HepG2 (cell line): ENCODE results near the gene GALR2. TPM values are rescaled to one million over a fixed set of nuclear protein-coding genes. Genes with fewer than 3 reads are reported as not detected.
A peak's percentile ranks its signal among the peaks of the same experiment; 100 is the strongest.

Experiments used
- ARNT ChIP-seq: fragments of 450-650 bp; IDR thresholded peaks from 2 replicates; pipeline ENCODE4 v1.6.1; 2017
- FOXA1 ChIP-seq, 2 experiments: fragments of 450-650 bp in 1 of 2; sonication (generic) in 1 of 2; formaldehyde crosslinking in 1 of 2; IDR thresholded peaks; 2 replicates each; pipeline versions ENCODE4 v1.4.0 to v1.6.1; 2016 to 2020; ENCODE audit warnings: missing genetic modification reagents in 1 of 2
- GZF1 ChIP-seq: sonication (generic); formaldehyde crosslinking; IDR thresholded peaks from 2 replicates; pipeline ENCODE4 v1.5.1; 2020; ENCODE audit warnings: mild to moderate bottlenecking, missing genetic modification reagents
- HNF1B ChIP-seq: sonication (generic); formaldehyde crosslinking; IDR thresholded peaks from 2 replicates; pipeline ENCODE4 v1.5.1; 2020; ENCODE audit warnings: mild to moderate bottlenecking, moderate library complexity, missing genetic modification reagents
- KDM6A ChIP-seq: IDR thresholded peaks from 2 replicates; pipeline ENCODE4 v1.6.1; 2016; ENCODE audit warnings: low read depth
- KMT2B ChIP-seq: IDR thresholded peaks from 2 replicates; pipeline ENCODE4 v1.6.1; 2016; ENCODE audit warnings: missing genetic modification reagents, missing compliant biosample characterization
- MAFG ChIP-seq: sonication (generic); formaldehyde crosslinking; IDR thresholded peaks from 2 replicates; pipeline ENCODE4 v1.5.1; 2020; ENCODE audit warnings: mild to moderate bottlenecking, missing genetic modification reagents
- NCOA2 ChIP-seq: sonication (generic); formaldehyde crosslinking; IDR thresholded peaks from 2 replicates; pipeline ENCODE4 v1.8.0; 2022; ENCODE audit warnings: inconsistent platforms
- NFKB2 ChIP-seq: sonication (generic); formaldehyde crosslinking; IDR thresholded peaks from 2 replicates; pipeline ENCODE4 v1.4.0; 2020; ENCODE audit warnings: missing genetic modification reagents, borderline replicate concordance
- PHF5A ChIP-seq: IDR thresholded peaks from one replicate; pipeline ENCODE4 v1.6.1; 2018; ENCODE audit warnings: low read depth, missing genetic modification reagents; ENCODE audit not compliant: unreplicated experiment
- RFX1 ChIP-seq: fragments of 450-650 bp; IDR thresholded peaks from 2 replicates; pipeline ENCODE4 v1.6.1; 2017
- RFXAP ChIP-seq: sonication (generic); formaldehyde crosslinking; IDR thresholded peaks from 2 replicates; pipeline ENCODE4 v1.4.0; 2020; ENCODE audit warnings: missing genetic modification reagents, borderline replicate concordance
- SIN3A ChIP-seq: IDR thresholded peaks from 2 replicates; pipeline ENCODE4 v1.6.1; 2011; ENCODE audit warnings: low read depth, mild to moderate bottlenecking, control low read depth, low read length, borderline replicate concordance
- THYN1 ChIP-seq: sonication (generic); formaldehyde crosslinking; IDR thresholded peaks from 2 replicates; pipeline ENCODE4 v1.8.1; 2023; ENCODE audit warnings: low read depth, mild to moderate bottlenecking, moderate library complexity, missing genetic modification reagents, borderline replicate concordance
- ZBTB21 ChIP-seq: sonication (generic); formaldehyde crosslinking; IDR thresholded peaks from 2 replicates; pipeline ENCODE4 v1.4.0; 2020; ENCODE audit warnings: missing genetic modification reagents
- ZBTB33 ChIP-seq: sonication (generic); formaldehyde crosslinking; IDR thresholded peaks from 2 replicates; pipeline ENCODE4 v1.4.0; 2020; ENCODE audit warnings: missing genetic modification reagents
- ZNF335 ChIP-seq: sonication (generic); formaldehyde crosslinking; IDR thresholded peaks from 2 replicates; pipeline ENCODE4 v1.4.0; 2020; ENCODE audit warnings: missing genetic modification reagents
- ZNF33A ChIP-seq: sonication (generic); formaldehyde crosslinking; IDR thresholded peaks from 2 replicates; pipeline ENCODE4 v1.5.1; 2020; ENCODE audit warnings: missing genetic modification reagents, mild to moderate bottlenecking, moderate library complexity, borderline replicate concordance
- ZNF343 ChIP-seq: sonication (generic); formaldehyde crosslinking; IDR thresholded peaks from 2 replicates; pipeline ENCODE4 v1.4.0; 2020; ENCODE audit warnings: mild to moderate bottlenecking, missing genetic modification reagents
- ZNF543 ChIP-seq: sonication (generic); formaldehyde crosslinking; IDR thresholded peaks from 2 replicates; pipeline ENCODE4 v1.4.0; 2020; ENCODE audit warnings: mild to moderate bottlenecking, missing genetic modification reagents
- ZNF777 ChIP-seq: sonication (generic); formaldehyde crosslinking; IDR thresholded peaks from 2 replicates; pipeline ENCODE4 v1.4.0; 2020; ENCODE audit warnings: missing genetic modification reagents
- ZSCAN25 ChIP-seq: sonication (generic); formaldehyde crosslinking; IDR thresholded peaks from 2 replicates; pipeline ENCODE4 v1.8.0; 2022; ENCODE audit warnings: mild to moderate bottlenecking, missing genetic modification reagents
- ZSCAN30 ChIP-seq: sonication (generic); formaldehyde crosslinking; IDR thresholded peaks from 2 replicates; pipeline ENCODE4 v1.5.0; 2020; ENCODE audit warnings: mild to moderate bottlenecking, missing genetic modification reagents
- ZZZ3 ChIP-seq: sonication (generic); formaldehyde crosslinking; IDR thresholded peaks from 2 replicates; pipeline ENCODE4 v1.4.0; 2020; ENCODE audit warnings: missing genetic modification reagents, mild to moderate bottlenecking, borderline replicate concordance
- polyA plus RNA-seq, 8 experiments: library from polyadenylated mRNA; depleted of rRNA in 3 of 8; stranded (reverse) in 7 of 8; unstranded in 1 of 8; fragments of >200 nt; fragmentation: Illumina TruSeq in 4 of 8; extraction: Trizol in 4 of 8; gene quantifications; 2 replicates each; pipeline versions ENCODE4 v1.2.1 to v1.2.3, GENCODE V29; 2011 to 2016; ENCODE audit warnings: low read depth in 4 of 8, missing spikeins in 1 of 8, mixed read lengths in 1 of 8; ENCODE audit not compliant: insufficient read depth in 1 of 8
- total RNA-seq, 5 experiments: library from RNA; depleted of rRNA; stranded (reverse); fragments of >200 nt; fragmentation: Illumina TruSeq; extraction: Trizol; gene quantifications; 2 replicates each; pipeline ENCODE4 v1.2.3, GENCODE V29; 2016; ENCODE audit warnings: low read depth in 1 of 5

The GALR2 gene
- total and polyA plus RNA-seq, 2 of the 13 experiments (the other 11 are each of a cell fraction or from before 2014, with no cell fraction given): 0.48 to 0.58 TPM

- peak; percentile 65; the same call in 1 of the 2 replicates for TF ChIP-seq NFKB2 (CRISPR knock-in tag)
- no peak for TF ChIP-seq THYN1 (CRISPR knock-in tag)
- TF ChIP-seq RFXAP (CRISPR knock-in tag): no peak; the same call in 1 of the 2 replicates
- TF ChIP-seq ZSCAN25 (CRISPR knock-in tag): 0 out of 2 replicates have a peak, but pooled peaks have one; percentile 32
- no peak for TF ChIP-seq ZZZ3 (CRISPR knock-in tag)
- peak; percentile 57; the same call in 1 of the 2 replicates for TF ChIP-seq ZNF543 (CRISPR knock-in tag)
- TF ChIP-seq ZNF777 (CRISPR knock-in tag): peak; percentile 41; the same call in 1 of the 2 replicates
- TF ChIP-seq KDM6A (CRISPR knock-in tag): no peak
- no peak for TF ChIP-seq ARNT
- no peak for TF ChIP-seq ZNF33A (CRISPR knock-in tag)
- TF ChIP-seq PHF5A (CRISPR knock-in tag): no peak
- no peak for TF ChIP-seq ZSCAN30 (CRISPR knock-in tag)
- peak; percentile 20; the same call in 1 of the 2 replicates for TF ChIP-seq KMT2B (CRISPR knock-in tag)
- TF ChIP-seq GZF1 (CRISPR knock-in tag): 0 out of 2 replicates have a peak, but pooled peaks have one; percentile 16
- no peak; the same call in 1 of the 2 replicates for TF ChIP-seq SIN3A
- no peak for TF ChIP-seq HNF1B (CRISPR knock-in tag)
- TF ChIP-seq ZBTB33 (CRISPR knock-in tag): no peak
- no peak for TF ChIP-seq MAFG (CRISPR knock-in tag)
- peak; percentile 19; the same call in 1 of the 2 replicates for TF ChIP-seq NCOA2 (CRISPR knock-in tag)
- no peak for TF ChIP-seq ZNF343 (CRISPR knock-in tag)
- no peak; the same call in 1 of the 2 replicates for TF ChIP-seq ZNF335 (CRISPR knock-in tag)
- no peak for TF ChIP-seq RFX1
- TF ChIP-seq ZBTB21: no peak
- no peak for TF ChIP-seq FOXA1 (IDR thresholded peaks at IDR 0.05)
- peak; percentile 70 for TF ChIP-seq FOXA1 (CRISPR knock-in tag; IDR thresholded peaks at IDR 0.05)
Observed at GRCh38 chr17:76027159-76027839, 47.3 kb upstream of the GALR2 start, which contains the start of gene EVPL (continued).
